Endothelial cell of umbilical vein (primary cell): ENCODE results near the gene PTPRF. TPM values are rescaled to one million over a fixed set of nuclear protein-coding genes. Genes with fewer than 3 reads are reported as not detected.

Source experiments
- BruUV-seq: library from RNA; stranded (reverse); fragments of 400-500 nt; replicated peaks from 2 replicates; lab custom pipeline; 2021; lab: Mats Ljungman, UMichigan
- CTCF ChIA-PET: fragments of 300-600, 350-600 bp; sonication (Branson Sonifier 250); formaldehyde crosslinking; loops from one replicate; lab custom pipeline; 2021; ENCODE audit warnings: antibody characterized with exemption, inconsistent platforms; lab: Charles Lee
- POLR2A ChIA-PET: fragments of 300-600, 350-600 bp; sonication (Branson Sonifier 250); formaldehyde crosslinking; loops from one replicate; lab custom pipeline; 2021; ENCODE audit warnings: antibody characterized with exemption, inconsistent platforms; lab: Charles Lee
- DNase-seq: peaks from one replicate; pipeline ENCODE4 v3.0.0-alpha.2; 2011; ENCODE audit warnings: low read depth, low spot score
- FAIRE-seq: peaks from 2 replicates; lab custom pipeline; 2011; peaks lifted over from hg19 to GRCh38; lab: Jason Lieb, UNC
- H2AFZ ChIP-seq: 2 replicates; pipeline ENCODE4 v1.6.0; 2012; ENCODE audit warnings: low read depth, low read length, control low read depth, inconsistent platforms
- H3K27ac ChIP-seq: 2 replicates; pipeline ENCODE4 v1.5.1; 2011; ENCODE audit warnings: low read depth, mild to moderate bottlenecking, control low read depth, low read length, moderate library complexity; ENCODE audit not compliant: insufficient read depth
- H3K27me3 ChIP-seq, 2 experiments: 2 replicates each; pipeline versions ENCODE4 v1.6.0 to v1.6.1; 2011; ENCODE audit warnings: low read length in 2 of 2, mixed read lengths in 1 of 2; ENCODE audit not compliant: control insufficient read depth in 2 of 2, insufficient read depth in 2 of 2
- H3K36me3 ChIP-seq, 2 experiments: 2 replicates in 1 of 2; 3 replicates in 1 of 2; pipeline ENCODE4 v1.5.1; 2011; ENCODE audit warnings: low read length in 2 of 2, mild to moderate bottlenecking in 1 of 2, moderate library complexity in 1 of 2; ENCODE audit not compliant: control insufficient read depth in 2 of 2, insufficient read depth in 2 of 2; ENCODE audit errors: extremely low read depth in 1 of 2
- H3K4me1 ChIP-seq: 3 replicates; pipeline ENCODE4 v1.5.1; 2011; ENCODE audit warnings: mild to moderate bottlenecking, low read length; ENCODE audit not compliant: control insufficient read depth, insufficient read depth; ENCODE audit errors: extremely low read depth
- H3K4me2 ChIP-seq: 2 replicates; pipeline ENCODE4 v1.6.1; 2011; ENCODE audit warnings: low read length, control low read depth, mixed read lengths; ENCODE audit not compliant: insufficient read depth
- H3K4me3 ChIP-seq, 3 experiments: fragments of 200-600 bp in 1 of 3; sonication (generic), shearing (Covaris generic) in 1 of 3; replicated peaks in 1 of 3; 2 replicates each; pipeline ENCODE4 v1.5.1; 2011 to 2016; ENCODE audit warnings: control low read depth in 3 of 3, low read length in 3 of 3, mild to moderate bottlenecking in 2 of 3, inconsistent platforms in 1 of 3, low read depth in 1 of 3, moderate library complexity in 1 of 3; ENCODE audit not compliant: insufficient read depth in 1 of 3
- H3K79me2 ChIP-seq: 2 replicates; pipeline ENCODE4 v1.6.0; 2012; ENCODE audit warnings: low read length, inconsistent platforms; ENCODE audit not compliant: control insufficient read depth, insufficient read depth
- H3K9ac ChIP-seq: replicated peaks from 2 replicates; pipeline ENCODE3; 2011; ENCODE audit warnings: low read length, control low read depth; ENCODE audit not compliant: insufficient read depth; ENCODE audit errors: extremely low read depth
- H3K9me1 ChIP-seq: replicated peaks from 3 replicates; pipeline ENCODE4 v1.6.0; 2011; ENCODE audit warnings: mild to moderate bottlenecking, low read length; ENCODE audit not compliant: control insufficient read depth, insufficient read depth; ENCODE audit errors: extremely low read depth
- H3K9me3 ChIP-seq: replicated peaks from 2 replicates; pipeline ENCODE4 v1.5.1; 2012; ENCODE audit warnings: low read length, inconsistent platforms; ENCODE audit not compliant: control insufficient read depth, insufficient read depth
- H4K20me1 ChIP-seq: replicated peaks from 2 replicates; pipeline ENCODE3; 2011; ENCODE audit warnings: mild to moderate bottlenecking, low read length; ENCODE audit not compliant: control insufficient read depth, insufficient read depth; ENCODE audit errors: extremely low read depth
- EZH2 ChIP-seq: IDR thresholded peaks from 2 replicates; pipeline ENCODE4 v1.6.1; 2012; ENCODE audit warnings: borderline replicate concordance, low read depth, mild to moderate bottlenecking, moderate library complexity, low read length, inconsistent platforms; ENCODE audit not compliant: severe bottlenecking
- FOS ChIP-seq: IDR thresholded peaks from 2 replicates; pipeline ENCODE4 v1.6.1; 2011; ENCODE audit warnings: mild to moderate bottlenecking, low read length, moderate library complexity, borderline replicate concordance; ENCODE audit not compliant: insufficient read depth
- GATA2 ChIP-seq: IDR thresholded peaks from 2 replicates; pipeline ENCODE4 v1.7.0; 2011; ENCODE audit warnings: low read depth, mild to moderate bottlenecking, moderate library complexity, mixed read lengths, low read length; ENCODE audit not compliant: insufficient read length, insufficient read depth
- JUN ChIP-seq: IDR thresholded peaks from 2 replicates; pipeline ENCODE4 v1.6.1; 2011; ENCODE audit warnings: borderline replicate concordance, low read depth; ENCODE audit not compliant: insufficient read length, insufficient read depth
- MYC ChIP-seq: IDR thresholded peaks from one replicate; pipeline ENCODE4 v1.6.1; 2011; ENCODE audit warnings: mild to moderate bottlenecking, low read depth, low read length
- POLR2A ChIP-seq: IDR thresholded peaks from 2 replicates; pipeline ENCODE4 v1.6.1; 2012; ENCODE audit warnings: low read depth, mild to moderate bottlenecking, control low read depth, low read length
- POLR2AphosphoS5 ChIP-seq: IDR thresholded peaks from 2 replicates; pipeline ENCODE4 v1.6.1; 2012; ENCODE audit warnings: low read depth, mild to moderate bottlenecking, control low read depth, low read length, moderate library complexity; ENCODE audit not compliant: insufficient read depth
- dilution Hi-C: fragments of 300-500 bp; cut with MboI; formaldehyde crosslinking; loops from one replicate; pipeline ENCODE4 v1.15.0; 2019; ENCODE audit warnings: low sequenced_read_pairs; ENCODE audit not compliant: extremely low pct_ligation_motif_present
- intact Hi-C: fragments of 100-400 bp; cut with micrococcal nuclease; formaldehyde crosslinking; loops from one replicate; pipeline ENCODE4 v1.10.0; 2022
- polyA plus RNA-seq, 4 experiments: library from polyadenylated mRNA; depleted of rRNA in 3 of 4; stranded (reverse) in 3 of 4; unstranded in 1 of 4; fragments of >200 nt; gene quantifications; 2 replicates each; pipeline versions ENCODE4 v1.2.1 to v1.2.3, GENCODE V29; 2011 to 2012; ENCODE audit warnings: missing spikeins in 1 of 4
- total RNA-seq: library from RNA; stranded (reverse); gene quantifications from 2 replicates; pipeline ENCODE4 v1.2.3, GENCODE V29; 2021
- TF ChIP-seq, protein P1 (sequence below): IDR thresholded peaks from 2 replicates; pipeline ENCODE4 v1.6.1; 2011; ENCODE audit not compliant: insufficient read depth, insufficient read length
- TF ChIP-seq, protein P2 (sequence below), 2 donors: IDR thresholded peaks; 1 replicate in 1 of 2; 2 replicates in 1 of 2; pipeline ENCODE4 v1.5.1; 2011; ENCODE audit warnings: low read length in 2 of 2, mild to moderate bottlenecking in 2 of 2, moderate library complexity in 2 of 2, control low read depth in 1 of 2, inconsistent platforms in 1 of 2, low read depth in 1 of 2; ENCODE audit not compliant: insufficient read depth in 1 of 2; ENCODE audit errors: extremely low read depth in 1 of 2

The PTPRF gene
- total and polyA plus RNA-seq, 2 donors (not counting 3 experiments of a cell fraction or from before 2014, with no cell fraction given): 217 to 338 TPM

- Histone ChIP-seq H3K9me3 (no peaks in the 10 kb centered on the region), H3K4me3 (no peak overlapping the region), H3K4me2 (no peak overlapping the region), H3K9me1 (no peaks in the 10 kb centered on the region), H3K79me2 (no peaks in the 10 kb centered on the region), H3K36me3 (peaks cover 5 to 82% of the 10 kb centered on the region in 2 experiments), H3K27me3 (no peaks in the 10 kb centered on the region), H2AFZ (no peak overlapping the region), H3K4me1 (no peaks in the 10 kb centered on the region), H3K9ac (no peak overlapping the region), H4K20me1 (no peaks in the 10 kb centered on the region), H3K27ac (no peak overlapping the region)
- no peak for TF ChIP-seq MYC
- no peak for TF ChIP-seq GATA2
- TF ChIP-seq POLR2AphosphoS5: no peak
- no peak for TF ChIP-seq FOS
- no peak for TF ChIP-seq JUN
- TF ChIP-seq EZH2: no peak
- POLR2A ChIA-PET: no interaction called here
- dilution Hi-C loops: no loop called here
- intact Hi-C loops: no loop called here
- DNase-seq: no peak
- CTCF ChIA-PET: no interaction called here
- FAIRE-seq: no peak
- no TSS peak for BruUV-seq
Measured at GRCh38 chr1:43606624-43607023, 75.9 kb downstream of the PTPRF start.

- TF ChIP-seq JUN (no peak), GATA2 (no peak), EZH2 (no peak), POLR2A (no peak), MYC (no peak), POLR2AphosphoS5 (no peak), FOS (no peak)
- TF ChIP-seq, protein P1, sequence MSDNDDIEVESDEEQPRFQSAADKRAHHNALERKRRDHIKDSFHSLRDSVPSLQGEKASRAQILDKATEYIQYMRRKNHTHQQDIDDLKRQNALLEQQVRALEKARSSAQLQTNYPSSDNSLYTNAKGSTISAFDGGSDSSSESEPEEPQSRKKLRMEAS: no peak
- TF ChIP-seq, protein P2, sequence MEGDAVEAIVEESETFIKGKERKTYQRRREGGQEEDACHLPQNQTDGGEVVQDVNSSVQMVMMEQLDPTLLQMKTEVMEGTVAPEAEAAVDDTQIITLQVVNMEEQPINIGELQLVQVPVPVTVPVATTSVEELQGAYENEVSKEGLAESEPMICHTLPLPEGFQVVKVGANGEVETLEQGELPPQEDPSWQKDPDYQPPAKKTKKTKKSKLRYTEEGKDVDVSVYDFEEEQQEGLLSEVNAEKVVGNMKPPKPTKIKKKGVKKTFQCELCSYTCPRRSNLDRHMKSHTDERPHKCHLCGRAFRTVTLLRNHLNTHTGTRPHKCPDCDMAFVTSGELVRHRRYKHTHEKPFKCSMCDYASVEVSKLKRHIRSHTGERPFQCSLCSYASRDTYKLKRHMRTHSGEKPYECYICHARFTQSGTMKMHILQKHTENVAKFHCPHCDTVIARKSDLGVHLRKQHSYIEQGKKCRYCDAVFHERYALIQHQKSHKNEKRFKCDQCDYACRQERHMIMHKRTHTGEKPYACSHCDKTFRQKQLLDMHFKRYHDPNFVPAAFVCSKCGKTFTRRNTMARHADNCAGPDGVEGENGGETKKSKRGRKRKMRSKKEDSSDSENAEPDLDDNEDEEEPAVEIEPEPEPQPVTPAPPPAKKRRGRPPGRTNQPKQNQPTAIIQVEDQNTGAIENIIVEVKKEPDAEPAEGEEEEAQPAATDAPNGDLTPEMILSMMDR (IDR thresholded peaks at IDR 0.05; ENCODE audit: extremely low read depth in 1 of 2, insufficient read depth in 1 of 2, low read depth in 1 of 2, low read length in 2 of 2): no peak
- no peaks in the 10 kb centered on the region for H3K9me1 ChIP-seq
- POLR2A ChIA-PET: no interaction called here
- dilution Hi-C loops (no loop called here), intact Hi-C loops (no loop called here)
- DNase-seq: no peak
- no peak overlapping the region for H3K9ac ChIP-seq
- no peaks in the 10 kb centered on the region for H3K27me3 ChIP-seq
- H3K79me2 ChIP-seq: no peaks in the 10 kb centered on the region
- no peaks in the 10 kb centered on the region for H4K20me1 ChIP-seq
- H3K4me1 ChIP-seq: no peaks in the 10 kb centered on the region
- CTCF ChIA-PET: no interaction called here
- H3K4me3 ChIP-seq: no peak overlapping the region
- no peak overlapping the region for H2AFZ ChIP-seq
- H3K36me3 ChIP-seq: peaks cover 2 to 80% of the 10 kb centered on the region in 2 experiments
- no peak overlapping the region for H3K27ac ChIP-seq
- no peaks in the 10 kb centered on the region for H3K9me3 ChIP-seq
- FAIRE-seq: no peak
- H3K4me2 ChIP-seq: no peak overlapping the region
- no TSS peak for BruUV-seq
Measured at GRCh38 chr1:43608827-43609226, 78.1 kb downstream of the PTPRF start.
